ENCODE data around the gene DGCR2. TPM values are rescaled to one million over a fixed set of nuclear protein-coding genes. Genes with fewer than 3 reads are reported as not detected.

Gene DGCR2
- total RNA-seq, 2 experiments from 2014 or later: 31.9 to 35.5 TPM

GRCh38 chr22:19125474-19126308 lies 3.5 kb upstream of the DGCR2 start:
- intact Hi-C loops (cut with DNase I, micrococcal nuclease): no loop called here
- CTCF ChIA-PET: interaction anchor here (0.6 to 1.0 kb wide), 2 partner anchors 19 to 32 kb away, joined by 3 read pairs; partner anchors contain the start of gene ESS2
- no peak for DNase-seq
- H3K27me3 Mint-ChIP-seq: no peaks in the 10 kb centered on the region
- ATAC-seq (ENCODE audit: poor library complexity): no peak
- H3K27ac Mint-ChIP-seq: no peak overlapping the region
- TF ChIP-seq CTCF (IDR thresholded peaks at IDR 0.05): no peak
- H3K36me3 Mint-ChIP-seq (ENCODE audit: low read depth): peaks cover 8% of the 10 kb centered on the region
- POLR2A ChIA-PET: interaction anchor here (1.3 kb wide), 1 partner anchor 19 kb away, joined by 3 read pairs; the partner anchor contains the start of gene ESS2
- no peak overlapping the region for H3K4me3 ChIP-seq (ENCODE audit: low read length)
- peaks cover 18% of the 10 kb centered on the region for H3K4me1 Mint-ChIP-seq (ENCODE audit: low read depth)
- no peaks in the 10 kb centered on the region for H3K9me3 ChIP-seq (ENCODE audit: control insufficient read depth in 1 of 2, insufficient read depth in 1 of 2, low read length in 2 of 2)
- no peak overlapping the region for H3K4me3 Mint-ChIP-seq
- H3K9me3 Mint-ChIP-seq: no peaks in the 10 kb centered on the region
- no peaks in the 10 kb centered on the region for H3K27me3 ChIP-seq (ENCODE audit: control insufficient read depth in 1 of 2, insufficient read depth in 2 of 2, low read length in 2 of 2)
- no peaks in the 10 kb centered on the region for H3K36me3 ChIP-seq (ENCODE audit: insufficient read depth, low read length)
- H3K4me1 ChIP-seq (ENCODE audit: insufficient read depth, low read length): peaks cover 17% of the 10 kb centered on the region
- H3K27ac ChIP-seq (ENCODE audit: low read depth in 1 of 2, low read length in 2 of 2): no peak overlapping the region

GRCh38 chr22:19125011-19125410 lies 2.8 kb upstream of the DGCR2 start:
- POLR2A ChIA-PET: interaction anchor here (1.3 kb wide), 1 partner anchor 19 kb away, joined by 3 read pairs; the partner anchor contains the start of gene ESS2
- H3K4me1 ChIP-seq (ENCODE audit: insufficient read depth, low read length): peaks cover 24% of the 10 kb centered on the region

GRCh38 chr22:19124377-19124776 lies 2.2 kb upstream of the DGCR2 start:
- Mint-ChIP-seq H3K27ac (no peak overlapping the region), H3K4me3 (no peak overlapping the region), H3K4me1 (ENCODE audit: low read depth) (peaks cover 32% of the 10 kb centered on the region), H3K27me3 (no peaks in the 10 kb centered on the region), H3K9me3 (no peaks in the 10 kb centered on the region), H3K36me3 (ENCODE audit: low read depth) (peaks cover 12% of the 10 kb centered on the region)
- Histone ChIP-seq H3K36me3 (ENCODE audit: insufficient read depth, low read length) (no peaks in the 10 kb centered on the region), H3K4me3 (ENCODE audit: low read length) (no peak overlapping the region), H3K9me3 (ENCODE audit: control insufficient read depth in 1 of 2, insufficient read depth in 1 of 2, low read length in 2 of 2) (no peaks in the 10 kb centered on the region), H3K4me1 (ENCODE audit: insufficient read depth, low read length) (peaks cover 31% of the 10 kb centered on the region), H3K27me3 (ENCODE audit: control insufficient read depth in 1 of 2, insufficient read depth in 2 of 2, low read length in 2 of 2) (no peaks in the 10 kb centered on the region), H3K27ac (ENCODE audit: low read depth in 1 of 2, low read length in 2 of 2) (no peak overlapping the region)
- ATAC-seq (ENCODE audit: poor library complexity) (no peak), DNase-seq (no peak)
- CTCF ChIA-PET: interaction anchor here (0.7 kb wide), 1 partner anchor 8 kb away, joined by 3 read pairs; no protein-coding TSS in a partner anchor
- POLR2A ChIA-PET: no interaction called here
- intact Hi-C loops (cut with DNase I, micrococcal nuclease): loop anchor here in 1 of 2 experiments (5.0 kb wide), 1 partner anchor 993 kb away; the partner anchor contains the start of genes RANBP1 and TRMT2A
- TF ChIP-seq CTCF (IDR thresholded peaks at IDR 0.05): no peak

More at GRCh38 chr22:19125011-19125410, 2.8 kb upstream of the DGCR2 start:
- no peak overlapping the region for H3K27ac Mint-ChIP-seq
- Histone ChIP-seq H3K36me3 (ENCODE audit: insufficient read depth, low read length) (no peaks in the 10 kb centered on the region), H3K4me3 (ENCODE audit: low read length) (no peak overlapping the region), H3K27ac (ENCODE audit: low read depth in 1 of 2, low read length in 2 of 2) (no peak overlapping the region), H3K27me3 (ENCODE audit: control insufficient read depth in 1 of 2, insufficient read depth in 2 of 2, low read length in 2 of 2) (no peaks in the 10 kb centered on the region), H3K9me3 (ENCODE audit: control insufficient read depth in 1 of 2, insufficient read depth in 1 of 2, low read length in 2 of 2) (no peaks in the 10 kb centered on the region)
- intact Hi-C loops (cut with DNase I, micrococcal nuclease): no loop called here
- no peaks in the 10 kb centered on the region for H3K9me3 Mint-ChIP-seq
- H3K4me1 Mint-ChIP-seq (ENCODE audit: low read depth): peaks cover 25% of the 10 kb centered on the region
- H3K27me3 Mint-ChIP-seq: no peaks in the 10 kb centered on the region
- CTCF ChIA-PET: interaction anchor here (0.6 to 1.0 kb wide), 2 partner anchors 19 to 33 kb away, joined by 3 read pairs; partner anchors contain the start of gene ESS2
- H3K36me3 Mint-ChIP-seq (ENCODE audit: low read depth): peaks cover 12% of the 10 kb centered on the region
- H3K4me3 Mint-ChIP-seq: no peak overlapping the region
- DNase-seq: no peak
- TF ChIP-seq CTCF (IDR thresholded peaks at IDR 0.05): no peak
- no peak for ATAC-seq (ENCODE audit: poor library complexity)
